Karpas-422 (cell line): ENCODE data around the gene ZFX. TPM values are rescaled to one million over a fixed set of nuclear protein-coding genes. Genes with fewer than 3 reads are reported as not detected.
A peak's percentile ranks its signal among the peaks of the same experiment; 100 is the strongest.

ENCODE experiments used
- DNase-seq: peaks from one replicate; pipeline ENCODE4 v3.0.0-alpha.2; 2015
- H2AFZ ChIP-seq: fragments of 200-600 bp; sonication (generic); 2 replicates; pipeline ENCODE4 v1.6.1; 2014; ENCODE audit warnings: antibody characterized with exemption, low read length, mixed read lengths
- H3K27ac ChIP-seq: fragments of 200-600 bp; sonication (generic); 2 replicates; pipeline ENCODE4 v1.5.1; 2014; ENCODE audit warnings: mild to moderate bottlenecking, low read length, moderate library complexity
- H3K27me3 ChIP-seq: fragments of 200-600 bp; sonication (generic); 2 replicates; pipeline ENCODE4 v1.6.1; 2014; ENCODE audit warnings: low read length, mixed read lengths
- H3K36me3 ChIP-seq: fragments of 200-600 bp; sonication (generic); 2 replicates; pipeline ENCODE4 v1.6.1; 2014; ENCODE audit warnings: low read length, mixed read lengths; ENCODE audit not compliant: insufficient read depth
- H3K4me1 ChIP-seq: fragments of 200-600 bp; sonication (generic); 2 replicates; pipeline ENCODE4 v1.6.1; 2014; ENCODE audit warnings: mild to moderate bottlenecking, low read length, mixed read lengths
- H3K4me2 ChIP-seq: fragments of 200-600 bp; sonication (generic); 2 replicates; pipeline ENCODE4 v1.6.1; 2014; ENCODE audit warnings: low read length, low read depth, mild to moderate bottlenecking; ENCODE audit not compliant: poor library complexity, severe bottlenecking
- H3K4me3 ChIP-seq: fragments of 200-600 bp; sonication (generic); 2 replicates; pipeline ENCODE4 v1.5.1; 2014; ENCODE audit warnings: mild to moderate bottlenecking, antibody characterized with exemption, low read length, mixed read lengths
- H3K79me2 ChIP-seq: fragments of 200-600 bp; sonication (generic); 2 replicates; pipeline ENCODE4 v1.6.1; 2014; ENCODE audit warnings: mild to moderate bottlenecking, low read length, mixed read lengths
- H3K9ac ChIP-seq: fragments of 200-600 bp; sonication (generic); 2 replicates; pipeline ENCODE4 v1.6.0; 2014; ENCODE audit warnings: low read length
- H3K9me2 ChIP-seq: fragments of 200-600 bp; sonication (generic), shearing (Covaris generic); replicated peaks from 2 replicates; pipeline ENCODE4 v1.6.0; 2014; ENCODE audit warnings: mild to moderate bottlenecking, low read length, moderate library complexity; ENCODE audit not compliant: insufficient read depth
- H3K9me3 ChIP-seq: fragments of 300-700, 200-600 bp; sonication (generic); 2 replicates; pipeline ENCODE4 v1.6.1; 2014; ENCODE audit warnings: low read length, mixed read lengths
- H4K20me1 ChIP-seq: fragments of 200-600 bp; sonication (generic); 2 replicates; pipeline ENCODE4 v1.6.1; 2014; ENCODE audit warnings: mild to moderate bottlenecking, antibody characterized with exemption, low read length, low read depth; ENCODE audit not compliant: insufficient read depth
- small RNA-seq: library from RNA; depleted of rRNA; stranded (forward); fragments of <200 nt; gene quantifications from one replicate; pipeline ENCODE3, GENCODE V24; 2014
- total RNA-seq: library from RNA; depleted of rRNA; stranded (reverse); fragments of >200 nt; shearing (Covaris generic); gene quantifications from 2 replicates; pipeline ENCODE4 v1.2.3, GENCODE V29; 2014; ENCODE audit warnings: low replicate concordance; rRNA removed

The ZFX gene
- total RNA-seq, 1 experiment from 2014 or later: 44.2 TPM

DNA sequence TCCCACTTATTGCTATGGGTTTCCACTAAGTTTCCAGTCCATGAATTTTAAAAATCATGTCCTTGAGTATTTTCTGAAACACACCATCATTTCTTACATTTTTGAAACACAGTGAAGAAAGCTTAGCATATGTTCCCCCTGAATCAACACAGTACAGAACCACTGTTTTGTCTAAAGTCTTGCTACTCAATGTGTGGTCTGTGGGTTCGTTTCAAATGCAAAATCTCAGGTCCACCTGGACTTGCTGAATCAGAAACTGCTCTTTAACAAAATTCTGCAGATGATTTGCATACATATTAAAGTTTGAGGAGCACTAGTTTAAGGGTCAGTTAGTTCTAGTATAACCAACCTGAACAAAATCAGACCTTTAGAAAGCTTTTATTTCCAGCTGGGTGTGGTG lies 103.9 kb downstream of the ZFX start:
- no peak overlapping the region for H3K27ac ChIP-seq
- no peak overlapping the region for H2AFZ ChIP-seq
- H3K9ac ChIP-seq: no peak overlapping the region
- peaks cover 12% of the 10 kb centered on the region for H3K4me1 ChIP-seq
- H3K36me3 ChIP-seq: no peaks in the 10 kb centered on the region
- H3K4me2 ChIP-seq: peak overlapping the region; percentile 47
- no peaks in the 10 kb centered on the region for H4K20me1 ChIP-seq
- no peaks in the 10 kb centered on the region for H3K9me3 ChIP-seq
- H3K9me2 ChIP-seq: no peaks in the 10 kb centered on the region
- H3K4me3 ChIP-seq: no peak overlapping the region
- DNase-seq: no peak
- H3K79me2 ChIP-seq: no peaks in the 10 kb centered on the region
- H3K27me3 ChIP-seq: no peaks in the 10 kb centered on the region

GRCh38 chrX:24257011-24257410 lies 107.5 kb downstream of the ZFX start:
- no peaks in the 10 kb centered on the region for H4K20me1 ChIP-seq

DNA sequence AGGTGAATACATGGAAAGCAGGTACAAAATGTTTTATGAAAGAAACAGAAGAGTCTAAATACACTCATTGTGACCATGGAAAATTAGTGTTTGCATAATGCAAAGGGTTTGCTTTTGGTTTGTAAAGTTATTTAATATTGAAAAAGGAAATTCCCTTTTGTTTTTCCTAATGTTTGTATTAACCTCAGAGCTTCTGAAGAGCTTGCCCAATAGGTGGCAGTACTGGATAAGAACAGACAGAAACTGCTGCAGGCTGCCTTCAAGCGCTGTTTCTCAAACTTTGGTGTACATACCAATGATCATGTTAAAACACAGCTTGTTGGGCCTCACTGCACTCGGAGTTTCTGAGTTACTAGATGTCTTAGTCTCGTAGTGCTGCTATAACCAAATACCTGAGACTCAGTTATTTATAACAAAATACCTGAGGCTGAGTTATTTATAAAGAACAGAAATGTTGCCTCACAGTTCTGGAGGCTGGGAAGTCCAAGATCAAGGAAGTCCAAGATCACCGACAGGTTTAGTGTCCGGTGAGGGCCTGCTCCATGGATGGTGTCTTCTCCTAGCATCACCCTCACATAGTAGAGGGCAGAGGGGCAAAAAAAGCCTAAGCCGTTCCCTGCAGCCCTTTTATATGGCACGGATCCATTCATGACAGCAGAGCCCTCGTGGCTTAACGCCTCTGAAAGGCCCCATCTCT lies 110.2 kb downstream of the ZFX start:
- no peak overlapping the region for H2AFZ ChIP-seq
- no peaks in the 10 kb centered on the region for H3K36me3 ChIP-seq

More at GRCh38 chrX:24257011-24257410, 107.5 kb downstream of the ZFX start:
- Histone ChIP-seq H3K4me2 (no peak overlapping the region), H3K4me1 (peaks cover 12% of the 10 kb centered on the region), H3K36me3 (no peaks in the 10 kb centered on the region), H3K27ac (no peak overlapping the region), H3K4me3 (no peak overlapping the region), H2AFZ (no peak overlapping the region), H3K9me2 (no peaks in the 10 kb centered on the region), H3K79me2 (no peaks in the 10 kb centered on the region), H3K9ac (no peak overlapping the region), H3K9me3 (no peaks in the 10 kb centered on the region), H3K27me3 (no peaks in the 10 kb centered on the region)
- DNase-seq: no peak

DNA sequence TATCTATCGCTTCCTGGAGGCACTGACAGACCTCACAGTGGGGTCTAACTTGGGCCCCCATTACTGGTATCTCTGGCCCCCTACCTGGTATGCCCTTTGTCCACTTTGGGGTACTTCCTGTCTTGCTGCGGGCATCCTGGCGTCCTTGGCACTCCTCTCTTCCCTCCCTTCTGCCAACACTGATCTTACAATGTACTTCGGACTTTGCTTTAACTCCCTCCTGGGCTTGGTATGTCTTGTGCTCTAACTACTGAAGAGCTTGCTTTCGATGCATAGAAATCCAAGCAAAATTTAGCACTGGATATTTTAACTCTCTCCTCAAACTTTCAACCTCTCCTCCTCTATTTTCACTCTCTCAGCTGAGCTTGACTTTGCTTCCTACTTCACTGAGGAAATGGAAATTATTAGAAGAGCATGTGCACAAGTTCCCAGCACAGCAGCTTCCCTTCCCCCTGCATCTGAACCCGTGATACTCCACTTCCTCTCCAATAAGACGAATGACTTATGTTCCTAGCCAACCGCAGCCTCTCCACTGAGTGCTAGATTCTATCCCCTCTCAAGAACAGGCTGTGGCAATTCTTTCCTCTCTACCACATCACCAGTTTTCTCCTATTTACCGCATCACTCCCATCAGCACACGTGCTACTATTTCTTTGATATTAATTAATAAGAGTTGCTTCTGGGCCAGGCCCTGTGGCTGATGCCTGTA lies 111.5 kb downstream of the ZFX start:
- Histone ChIP-seq H3K4me2 (no peak overlapping the region), H3K9me3 (no peaks in the 10 kb centered on the region), H3K9me2 (no peaks in the 10 kb centered on the region), H3K27ac (no peak overlapping the region), H4K20me1 (no peaks in the 10 kb centered on the region), H3K27me3 (no peaks in the 10 kb centered on the region), H3K4me1 (no peaks in the 10 kb centered on the region), H3K36me3 (no peaks in the 10 kb centered on the region), H3K4me3 (no peak overlapping the region), H3K79me2 (no peaks in the 10 kb centered on the region), H3K9ac (no peak overlapping the region), H2AFZ (no peak overlapping the region)
- DNase-seq: peak; percentile 38

More for the DNA sequence above, 110.2 kb downstream of the ZFX start:
- no peaks in the 10 kb centered on the region for H3K79me2 ChIP-seq
- H3K4me3 ChIP-seq: no peak overlapping the region
- H3K9me3 ChIP-seq: no peaks in the 10 kb centered on the region
- peak; percentile 82 for DNase-seq
- H3K4me2 ChIP-seq: no peak overlapping the region
- no peak overlapping the region for H3K9ac ChIP-seq
- H3K9me2 ChIP-seq: no peaks in the 10 kb centered on the region
- no peaks in the 10 kb centered on the region for H3K4me1 ChIP-seq
- H4K20me1 ChIP-seq: no peaks in the 10 kb centered on the region
- H3K27me3 ChIP-seq: no peaks in the 10 kb centered on the region
- no peak overlapping the region for H3K27ac ChIP-seq

- Histone ChIP-seq H3K36me3 (no peaks in the 10 kb centered on the region), H3K27ac (no peak overlapping the region), H2AFZ (no peak overlapping the region), H3K4me3 (no peak overlapping the region), H3K4me2 (no peak overlapping the region), H3K79me2 (no peaks in the 10 kb centered on the region), H3K27me3 (no peaks in the 10 kb centered on the region), H3K9me3 (no peaks in the 10 kb centered on the region), H4K20me1 (no peaks in the 10 kb centered on the region), H3K4me1 (no peaks in the 10 kb centered on the region), H3K9ac (no peak overlapping the region), H3K9me2 (no peaks in the 10 kb centered on the region)
- DNase-seq: no peak
Observed at GRCh38 chrX:24262309-24262708, 112.8 kb downstream of the ZFX start.

DNA sequence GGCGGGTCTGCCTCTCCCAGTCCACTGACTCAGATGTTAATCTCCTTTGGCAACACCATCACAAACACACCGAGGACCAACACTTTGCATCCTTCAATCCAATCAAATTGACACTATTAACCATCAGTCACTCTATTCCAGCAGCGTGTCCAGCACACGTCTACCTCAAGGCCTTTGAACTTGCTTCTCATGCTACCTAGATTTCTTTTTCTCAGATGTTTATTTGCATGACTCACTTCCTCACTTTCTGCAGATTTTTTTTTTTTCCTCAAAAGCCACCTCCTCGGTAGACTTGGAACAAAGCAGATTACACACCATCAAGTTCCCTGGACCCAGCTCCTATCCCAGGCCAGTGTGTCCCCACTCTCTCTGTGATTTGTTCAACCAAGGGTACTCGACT lies 114.9 kb downstream of the ZFX start:
- H3K9ac ChIP-seq: no peak overlapping the region
- no peaks in the 10 kb centered on the region for H3K36me3 ChIP-seq
- no peaks in the 10 kb centered on the region for H3K9me3 ChIP-seq
- DNase-seq: peak; percentile 35
- H3K4me2 ChIP-seq: no peak overlapping the region
- H3K4me3 ChIP-seq: no peak overlapping the region
- no peaks in the 10 kb centered on the region for H4K20me1 ChIP-seq
- no peaks in the 10 kb centered on the region for H3K4me1 ChIP-seq
- H3K27ac ChIP-seq: no peak overlapping the region
- no peaks in the 10 kb centered on the region for H3K9me2 ChIP-seq
- H2AFZ ChIP-seq: no peak overlapping the region
- no peaks in the 10 kb centered on the region for H3K79me2 ChIP-seq
- H3K27me3 ChIP-seq: no peaks in the 10 kb centered on the region

Small RNAs within 50 kb of the gene (small RNA-seq; reads per million reads assigned to genes)
- gene RF00263: not detected

Other genes with a start within 250 kb of the ZFX start
- gene APOO, start 241.8 kb upstream of the ZFX start, total RNA-seq: 27.3 and 37.4 TPM in 2 replicates
- not detected in 2 replicates for gene CXorf58, start 241.7 kb upstream of the ZFX start, total RNA-seq
- 12.7 and 23.7 TPM in 2 replicates for gene KLHL15, start 122.5 kb upstream of the ZFX start, total RNA-seq
- 160 and 198 TPM in 2 replicates for gene EIF2S3, start 94.8 kb upstream of the ZFX start, total RNA-seq
- gene SUPT20HL2, start 164.3 kb downstream of the ZFX start, total RNA-seq: not detected in 2 replicates
- gene SUPT20HL1, start 210.9 kb downstream of the ZFX start, total RNA-seq: not detected in 2 replicates